K562 (cell line): ENCODE results near the gene PI16. TPM values are rescaled to one million over a fixed set of nuclear protein-coding genes. Genes with fewer than 3 reads are reported as not detected.

Experiments used
- ADNP ChIP-seq: fragments of 200-800 bp; sonication (Bioruptor generic); IDR thresholded peaks from 2 replicates; pipeline ENCODE4 v1.6.1; 2016; ENCODE audit warnings: missing genetic modification characterization, missing compliant biosample characterization
- CAMTA2 ChIP-seq: fragments of 250-450 bp; sonication (Bioruptor Pico); conservative IDR thresholded peaks from 2 replicates; pipeline ENCODE4 v1.5.1; 2022
- CHD2 ChIP-seq: IDR thresholded peaks from 2 replicates; pipeline ENCODE4 v1.6.1; 2011; ENCODE audit warnings: low read depth, low read length
- FOXA1 ChIP-seq: fragments of 450-650 bp; IDR thresholded peaks from 2 replicates; pipeline ENCODE4 v1.6.1; 2016; ENCODE audit warnings: mild to moderate bottlenecking, borderline replicate concordance
- GABPA ChIP-seq: fragments of 200-800 bp; sonication (Bioruptor generic); conservative IDR thresholded peaks from 2 replicates; pipeline ENCODE4 v1.6.1; 2016; ENCODE audit warnings: low read depth, missing genetic modification characterization, missing compliant biosample characterization
- MCM5 ChIP-seq: fragments of 450-650 bp; IDR thresholded peaks from 2 replicates; pipeline ENCODE4 v1.6.1; 2016; ENCODE audit warnings: low read depth
- MXD1 ChIP-seq: fragments of 250-450 bp; sonication (Bioruptor Pico); IDR thresholded peaks from 2 replicates; pipeline ENCODE4 v1.8.0; 2021; ENCODE audit warnings: borderline replicate concordance, mild to moderate bottlenecking, moderate library complexity; ENCODE audit not compliant: poor library complexity, severe bottlenecking
- NFIC ChIP-seq: fragments of 450-650 bp; IDR thresholded peaks from 2 replicates; pipeline ENCODE4 v1.6.1; 2017; ENCODE audit warnings: mild to moderate bottlenecking, inconsistent platforms
- RFX1 ChIP-seq: fragments of 450-650 bp; IDR thresholded peaks from 2 replicates; pipeline ENCODE4 v1.6.1; 2016; ENCODE audit warnings: mild to moderate bottlenecking, moderate library complexity
- TEAD2 ChIP-seq: fragments of 450-650 bp; IDR thresholded peaks from 2 replicates; pipeline ENCODE4 v1.6.1; 2016; ENCODE audit warnings: missing genetic modification characterization, control low read depth, missing compliant biosample characterization
- ZNF347 ChIP-seq: fragments of 450-650 bp; formaldehyde crosslinking; IDR thresholded peaks from 2 replicates; pipeline ENCODE4 v1.4.0; 2020; ENCODE audit warnings: low read depth, mild to moderate bottlenecking, moderate library complexity
- ZNF766 ChIP-seq: fragments of 200-800 bp; sonication (Bioruptor generic); conservative IDR thresholded peaks from 2 replicates; pipeline ENCODE4 v1.6.1; 2016; ENCODE audit warnings: missing genetic modification characterization, missing compliant biosample characterization
- polyA plus RNA-seq, 8 experiments: library from polyadenylated mRNA; depleted of rRNA in 4 of 8; stranded (reverse) in 5 of 8; unstranded in 3 of 8; fragments of >200 nt; fragmentation: Nextera tagmentation in 2 of 8; fragmentation: Illumina TruSeq in 1 of 8; extraction: Ambion mirVana in 2 of 8; extraction: Trizol in 1 of 8; gene quantifications; 2 replicates each; pipeline versions ENCODE4 v1.2.1 to v1.2.3, GENCODE V29; 2011 to 2014; ENCODE audit warnings: inconsistent platforms in 1 of 8, missing spikeins in 1 of 8
- total RNA-seq, 7 experiments: library from RNA; depleted of rRNA in 6 of 7; stranded (reverse); fragments of >200 nt in 6 of 7; fragmentation: Illumina TruSeq in 2 of 7; extraction: Trizol in 2 of 7; gene quantifications; 2 replicates each; pipeline versions ENCODE4 v1.2.1 to v1.2.3, GENCODE V29; 2011 to 2021; ENCODE audit warnings: low replicate concordance in 1 of 7
- TF ChIP-seq, protein P1 (sequence below): fragments of 450-650 bp; IDR thresholded peaks from 2 replicates; pipeline ENCODE4 v1.6.1; 2016; ENCODE audit warnings: mild to moderate bottlenecking, moderate library complexity
- TF ChIP-seq, protein P2 (sequence below): fragments of 450-650 bp; formaldehyde crosslinking; IDR thresholded peaks from 2 replicates; pipeline ENCODE4 v1.4.0; 2020; ENCODE audit warnings: mild to moderate bottlenecking, moderate library complexity

Gene PI16
- total and polyA plus RNA-seq, 9 of the 15 experiments (the other 6 are each of a cell fraction or from before 2014, with no cell fraction given): 0.06 to 0.18 TPM; not detected in 7

DNA sequence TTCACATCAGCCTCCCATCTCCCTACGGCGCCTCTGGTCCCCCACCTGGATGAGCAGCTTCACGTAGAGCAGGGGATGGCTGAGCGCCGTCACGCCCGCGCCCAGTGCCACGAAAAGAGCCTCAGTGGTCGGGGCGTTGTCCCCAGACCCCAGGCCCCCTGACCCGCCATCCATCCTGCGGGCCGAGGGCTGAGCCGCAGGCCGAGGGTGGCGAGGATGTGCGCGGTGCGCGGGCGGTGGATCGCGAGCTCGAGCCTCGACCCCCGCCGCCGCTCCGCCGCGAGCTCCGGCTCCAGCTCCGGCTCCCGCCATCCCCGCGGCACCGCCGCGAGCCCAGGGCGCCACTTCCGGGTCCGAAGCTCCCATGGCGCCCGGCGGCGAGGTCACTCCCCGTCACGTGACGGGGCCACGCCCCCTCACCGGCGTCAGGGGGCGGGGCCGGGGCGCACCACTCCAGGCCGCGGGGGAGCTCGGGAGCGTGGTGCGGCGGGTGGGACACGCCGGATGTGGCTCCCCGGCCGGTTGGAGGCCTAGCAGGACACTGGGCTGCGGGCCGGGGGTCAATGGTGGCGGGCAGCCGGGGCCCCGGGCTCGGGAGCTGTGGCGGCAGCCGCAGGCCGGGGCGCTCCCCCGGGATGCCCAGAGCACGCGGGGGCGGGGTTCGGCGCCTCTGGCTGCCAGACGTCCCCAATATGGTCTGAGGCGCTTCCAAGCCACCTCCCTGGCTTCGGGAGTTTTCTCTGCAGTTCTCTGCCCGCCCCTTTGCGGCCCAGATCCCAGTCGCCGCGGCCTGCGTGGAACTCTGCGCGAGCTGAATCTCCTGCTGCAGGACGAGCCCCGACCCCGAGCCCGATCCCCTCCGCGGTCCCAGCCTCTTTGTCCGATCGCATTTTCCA, 31.5 kb downstream of the PI16 start, which contains the start of gene MTCH1 (continued):
- TF ChIP-seq, protein P1, sequence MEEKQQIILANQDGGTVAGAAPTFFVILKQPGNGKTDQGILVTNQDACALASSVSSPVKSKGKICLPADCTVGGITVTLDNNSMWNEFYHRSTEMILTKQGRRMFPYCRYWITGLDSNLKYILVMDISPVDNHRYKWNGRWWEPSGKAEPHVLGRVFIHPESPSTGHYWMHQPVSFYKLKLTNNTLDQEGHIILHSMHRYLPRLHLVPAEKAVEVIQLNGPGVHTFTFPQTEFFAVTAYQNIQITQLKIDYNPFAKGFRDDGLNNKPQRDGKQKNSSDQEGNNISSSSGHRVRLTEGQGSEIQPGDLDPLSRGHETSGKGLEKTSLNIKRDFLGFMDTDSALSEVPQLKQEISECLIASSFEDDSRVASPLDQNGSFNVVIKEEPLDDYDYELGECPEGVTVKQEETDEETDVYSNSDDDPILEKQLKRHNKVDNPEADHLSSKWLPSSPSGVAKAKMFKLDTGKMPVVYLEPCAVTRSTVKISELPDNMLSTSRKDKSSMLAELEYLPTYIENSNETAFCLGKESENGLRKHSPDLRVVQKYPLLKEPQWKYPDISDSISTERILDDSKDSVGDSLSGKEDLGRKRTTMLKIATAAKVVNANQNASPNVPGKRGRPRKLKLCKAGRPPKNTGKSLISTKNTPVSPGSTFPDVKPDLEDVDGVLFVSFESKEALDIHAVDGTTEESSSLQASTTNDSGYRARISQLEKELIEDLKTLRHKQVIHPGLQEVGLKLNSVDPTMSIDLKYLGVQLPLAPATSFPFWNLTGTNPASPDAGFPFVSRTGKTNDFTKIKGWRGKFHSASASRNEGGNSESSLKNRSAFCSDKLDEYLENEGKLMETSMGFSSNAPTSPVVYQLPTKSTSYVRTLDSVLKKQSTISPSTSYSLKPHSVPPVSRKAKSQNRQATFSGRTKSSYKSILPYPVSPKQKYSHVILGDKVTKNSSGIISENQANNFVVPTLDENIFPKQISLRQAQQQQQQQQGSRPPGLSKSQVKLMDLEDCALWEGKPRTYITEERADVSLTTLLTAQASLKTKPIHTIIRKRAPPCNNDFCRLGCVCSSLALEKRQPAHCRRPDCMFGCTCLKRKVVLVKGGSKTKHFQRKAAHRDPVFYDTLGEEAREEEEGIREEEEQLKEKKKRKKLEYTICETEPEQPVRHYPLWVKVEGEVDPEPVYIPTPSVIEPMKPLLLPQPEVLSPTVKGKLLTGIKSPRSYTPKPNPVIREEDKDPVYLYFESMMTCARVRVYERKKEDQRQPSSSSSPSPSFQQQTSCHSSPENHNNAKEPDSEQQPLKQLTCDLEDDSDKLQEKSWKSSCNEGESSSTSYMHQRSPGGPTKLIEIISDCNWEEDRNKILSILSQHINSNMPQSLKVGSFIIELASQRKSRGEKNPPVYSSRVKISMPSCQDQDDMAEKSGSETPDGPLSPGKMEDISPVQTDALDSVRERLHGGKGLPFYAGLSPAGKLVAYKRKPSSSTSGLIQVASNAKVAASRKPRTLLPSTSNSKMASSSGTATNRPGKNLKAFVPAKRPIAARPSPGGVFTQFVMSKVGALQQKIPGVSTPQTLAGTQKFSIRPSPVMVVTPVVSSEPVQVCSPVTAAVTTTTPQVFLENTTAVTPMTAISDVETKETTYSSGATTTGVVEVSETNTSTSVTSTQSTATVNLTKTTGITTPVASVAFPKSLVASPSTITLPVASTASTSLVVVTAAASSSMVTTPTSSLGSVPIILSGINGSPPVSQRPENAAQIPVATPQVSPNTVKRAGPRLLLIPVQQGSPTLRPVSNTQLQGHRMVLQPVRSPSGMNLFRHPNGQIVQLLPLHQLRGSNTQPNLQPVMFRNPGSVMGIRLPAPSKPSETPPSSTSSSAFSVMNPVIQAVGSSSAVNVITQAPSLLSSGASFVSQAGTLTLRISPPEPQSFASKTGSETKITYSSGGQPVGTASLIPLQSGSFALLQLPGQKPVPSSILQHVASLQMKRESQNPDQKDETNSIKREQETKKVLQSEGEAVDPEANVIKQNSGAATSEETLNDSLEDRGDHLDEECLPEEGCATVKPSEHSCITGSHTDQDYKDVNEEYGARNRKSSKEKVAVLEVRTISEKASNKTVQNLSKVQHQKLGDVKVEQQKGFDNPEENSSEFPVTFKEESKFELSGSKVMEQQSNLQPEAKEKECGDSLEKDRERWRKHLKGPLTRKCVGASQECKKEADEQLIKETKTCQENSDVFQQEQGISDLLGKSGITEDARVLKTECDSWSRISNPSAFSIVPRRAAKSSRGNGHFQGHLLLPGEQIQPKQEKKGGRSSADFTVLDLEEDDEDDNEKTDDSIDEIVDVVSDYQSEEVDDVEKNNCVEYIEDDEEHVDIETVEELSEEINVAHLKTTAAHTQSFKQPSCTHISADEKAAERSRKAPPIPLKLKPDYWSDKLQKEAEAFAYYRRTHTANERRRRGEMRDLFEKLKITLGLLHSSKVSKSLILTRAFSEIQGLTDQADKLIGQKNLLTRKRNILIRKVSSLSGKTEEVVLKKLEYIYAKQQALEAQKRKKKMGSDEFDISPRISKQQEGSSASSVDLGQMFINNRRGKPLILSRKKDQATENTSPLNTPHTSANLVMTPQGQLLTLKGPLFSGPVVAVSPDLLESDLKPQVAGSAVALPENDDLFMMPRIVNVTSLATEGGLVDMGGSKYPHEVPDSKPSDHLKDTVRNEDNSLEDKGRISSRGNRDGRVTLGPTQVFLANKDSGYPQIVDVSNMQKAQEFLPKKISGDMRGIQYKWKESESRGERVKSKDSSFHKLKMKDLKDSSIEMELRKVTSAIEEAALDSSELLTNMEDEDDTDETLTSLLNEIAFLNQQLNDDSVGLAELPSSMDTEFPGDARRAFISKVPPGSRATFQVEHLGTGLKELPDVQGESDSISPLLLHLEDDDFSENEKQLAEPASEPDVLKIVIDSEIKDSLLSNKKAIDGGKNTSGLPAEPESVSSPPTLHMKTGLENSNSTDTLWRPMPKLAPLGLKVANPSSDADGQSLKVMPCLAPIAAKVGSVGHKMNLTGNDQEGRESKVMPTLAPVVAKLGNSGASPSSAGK: no peak
- TF ChIP-seq ZNF766 (CRISPR knock-in tag) (no peak), GABPA (tag) (peak; percentile 81), ADNP (no peak), ZNF347 (no peak), MCM5 (no peak), MXD1 (CRISPR knock-in tag) (peak; percentile 30), NFIC (peak; percentile 48; the same call in 1 of the 2 replicates), CHD2 (0 out of 2 replicates have a peak, but pooled peaks have one; percentile 15), RFX1 (no peak), TEAD2 (tag) (no peak), FOXA1 (no peak), CAMTA2 (0 out of 2 replicates have a peak, but pooled peaks have one; percentile 61)
- TF ChIP-seq, protein P2, sequence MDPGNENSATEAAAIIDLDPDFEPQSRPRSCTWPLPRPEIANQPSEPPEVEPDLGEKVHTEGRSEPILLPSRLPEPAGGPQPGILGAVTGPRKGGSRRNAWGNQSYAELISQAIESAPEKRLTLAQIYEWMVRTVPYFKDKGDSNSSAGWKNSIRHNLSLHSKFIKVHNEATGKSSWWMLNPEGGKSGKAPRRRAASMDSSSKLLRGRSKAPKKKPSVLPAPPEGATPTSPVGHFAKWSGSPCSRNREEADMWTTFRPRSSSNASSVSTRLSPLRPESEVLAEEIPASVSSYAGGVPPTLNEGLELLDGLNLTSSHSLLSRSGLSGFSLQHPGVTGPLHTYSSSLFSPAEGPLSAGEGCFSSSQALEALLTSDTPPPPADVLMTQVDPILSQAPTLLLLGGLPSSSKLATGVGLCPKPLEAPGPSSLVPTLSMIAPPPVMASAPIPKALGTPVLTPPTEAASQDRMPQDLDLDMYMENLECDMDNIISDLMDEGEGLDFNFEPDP (CRISPR knock-in tag): no peak
